HepG2 (cell line): ENCODE results near the gene CMIP. TPM values are rescaled to one million over a fixed set of nuclear protein-coding genes. Genes with fewer than 3 reads are reported as not detected.

Experiments
- AGO1 ChIP-seq: fragments of 200-400 bp; formaldehyde crosslinking; IDR thresholded peaks from 2 replicates; pipeline ENCODE4 v1.6.1; 2017; ENCODE audit warnings: mild to moderate bottlenecking, low read depth, low read length, moderate library complexity; ENCODE audit not compliant: poor library complexity, severe bottlenecking
- BATF2 ChIP-seq: sonication (generic); formaldehyde crosslinking; IDR thresholded peaks from 2 replicates; pipeline ENCODE4 v1.8.0; 2022; ENCODE audit warnings: mild to moderate bottlenecking, missing genetic modification reagents, moderate library complexity
- PAXIP1 ChIP-seq: sonication (generic); formaldehyde crosslinking; conservative IDR thresholded peaks from 2 replicates; pipeline ENCODE4 v1.4.0; 2020; ENCODE audit warnings: mild to moderate bottlenecking, missing genetic modification reagents, moderate library complexity
- SMAD1 ChIP-seq: sonication (generic); formaldehyde crosslinking; IDR thresholded peaks from 2 replicates; pipeline ENCODE4 v1.4.0; 2020; ENCODE audit warnings: missing genetic modification reagents, low read depth, mild to moderate bottlenecking, borderline replicate concordance
- ZBTB10 ChIP-seq: sonication (generic); formaldehyde crosslinking; IDR thresholded peaks from 2 replicates; pipeline ENCODE4 v1.4.0; 2020; ENCODE audit warnings: missing genetic modification reagents, borderline replicate concordance
- ZHX2 ChIP-seq, 2 experiments: sonication (generic) in 1 of 2; formaldehyde crosslinking in 1 of 2; IDR thresholded peaks; 2 replicates each; pipeline versions ENCODE4 v1.6.1 to v1.9.0; 2014 to 2022; ENCODE audit warnings: antibody characterized with exemption in 1 of 2, borderline replicate concordance in 1 of 2, inconsistent platforms in 1 of 2, low read depth in 1 of 2, missing genetic modification reagents in 1 of 2
- ZNF136 ChIP-seq: sonication (generic); formaldehyde crosslinking; IDR thresholded peaks from 2 replicates; pipeline ENCODE4 v1.8.1; 2022; ENCODE audit warnings: low read depth, mild to moderate bottlenecking, moderate library complexity, missing genetic modification reagents
- ZNF225 ChIP-seq: sonication (generic); formaldehyde crosslinking; IDR thresholded peaks from 2 replicates; pipeline ENCODE4 v1.4.0; 2020; ENCODE audit warnings: mild to moderate bottlenecking, missing genetic modification reagents
- ZNF232 ChIP-seq: sonication (generic); formaldehyde crosslinking; IDR thresholded peaks from 2 replicates; pipeline ENCODE4 v1.4.0; 2020; ENCODE audit warnings: missing genetic modification reagents, borderline replicate concordance
- ZNF343 ChIP-seq: sonication (generic); formaldehyde crosslinking; IDR thresholded peaks from 2 replicates; pipeline ENCODE4 v1.4.0; 2020; ENCODE audit warnings: mild to moderate bottlenecking, missing genetic modification reagents
- ZNF567 ChIP-seq: sonication (generic); formaldehyde crosslinking; IDR thresholded peaks from 2 replicates; pipeline ENCODE4 v1.8.1; 2023; ENCODE audit warnings: mild to moderate bottlenecking, missing genetic modification reagents, borderline replicate concordance
- ZNF691 ChIP-seq: sonication (generic); formaldehyde crosslinking; IDR thresholded peaks from 2 replicates; pipeline ENCODE4 v1.4.0; 2020; ENCODE audit warnings: missing genetic modification reagents, low read depth, mild to moderate bottlenecking, borderline replicate concordance
- polyA plus RNA-seq, 8 experiments: library from polyadenylated mRNA; depleted of rRNA in 3 of 8; stranded (reverse) in 7 of 8; unstranded in 1 of 8; fragments of >200 nt; fragmentation: Illumina TruSeq in 4 of 8; extraction: Trizol in 4 of 8; gene quantifications; 2 replicates each; pipeline versions ENCODE4 v1.2.1 to v1.2.3, GENCODE V29; 2011 to 2016; ENCODE audit warnings: low read depth in 4 of 8, missing spikeins in 1 of 8, mixed read lengths in 1 of 8; ENCODE audit not compliant: insufficient read depth in 1 of 8
- total RNA-seq, 5 experiments: library from RNA; depleted of rRNA; stranded (reverse); fragments of >200 nt; fragmentation: Illumina TruSeq; extraction: Trizol; gene quantifications; 2 replicates each; pipeline ENCODE4 v1.2.3, GENCODE V29; 2016; ENCODE audit warnings: low read depth in 1 of 5

CMIP gene
- total and polyA plus RNA-seq, 2 of the 13 experiments (the other 11 are each of a cell fraction or from before 2014, with no cell fraction given): 10.9 to 18.1 TPM

GRCh38 chr16:81431554-81432353, 12.9 kb upstream of the CMIP start (continued):
- peak; percentile 51 for TF ChIP-seq ZBTB10 (CRISPR knock-in tag)
- no peak for TF ChIP-seq ZNF567
- no peak for TF ChIP-seq SMAD1 (CRISPR knock-in tag)
- no peak for TF ChIP-seq BATF2 (CRISPR knock-in tag)
- TF ChIP-seq ZHX2 (IDR thresholded peaks at IDR 0.05; ENCODE audit: low read depth): no peak
- TF ChIP-seq ZHX2 (CRISPR knock-in tag; IDR thresholded peaks at IDR 0.05; ENCODE audit: borderline replicate concordance): no peak; the same call in 1 of the 2 replicates
- TF ChIP-seq ZNF225 (CRISPR knock-in tag): no peak
- TF ChIP-seq PAXIP1 (CRISPR knock-in tag): 0 out of 2 replicates have a peak, but pooled peaks have one; percentile 46
- TF ChIP-seq ZNF136 (CRISPR knock-in tag): peak; percentile 66; the same call in 1 of the 2 replicates
- no peak for TF ChIP-seq ZNF343 (CRISPR knock-in tag)
- peak; percentile 56; the same call in 1 of the 2 replicates for TF ChIP-seq ZNF232 (CRISPR knock-in tag)
- no peak for TF ChIP-seq AGO1
- no peak for TF ChIP-seq ZNF691 (CRISPR knock-in tag)
